Activated T-helper 2 cell treated with anti-CD3 and anti-CD28 coated beads, Interferon-gamma antibody, Interleukin-2, Interleukin-4, amounts not matched to agents 10 μg/mL and 5 μg/mL and 100 μg/mL, durations not matched to agents 14 hours and 24 hours and 36 hours (primary cell): ENCODE data around the gene PAPOLA. TPM values are rescaled to one million over a fixed set of nuclear protein-coding genes. Genes with fewer than 3 reads are reported as not detected.
A peak's percentile ranks its signal among the peaks of the same experiment; 100 is the strongest.
"Not testable (repeated sequence)": the region's sequence is repeated elsewhere in the genome, so short reads cannot be mapped to it uniquely, and the experiment has no call there.

ENCODE experiments used
- DNase-seq: peaks from one replicate; pipeline ENCODE4 v3.0.0; 2021; ENCODE audit warnings: low spot score
- H3K27ac Mint-ChIP-seq: one replicate; pipeline ENCODE4 v1.8.0; 2021; ENCODE audit warnings: mixed read lengths
- H3K27me3 Mint-ChIP-seq: one replicate; pipeline ENCODE4 v1.8.0; 2021; ENCODE audit warnings: low read depth, mixed read lengths
- H3K36me3 Mint-ChIP-seq: one replicate; pipeline ENCODE4 v1.8.0; 2021; ENCODE audit warnings: low read depth, mixed read lengths
- H3K4me1 Mint-ChIP-seq: one replicate; pipeline ENCODE4 v1.8.0; 2021; ENCODE audit warnings: low read depth, mixed read lengths
- H3K4me3 Mint-ChIP-seq: one replicate; pipeline ENCODE4 v1.8.0; 2021; ENCODE audit warnings: low read depth, mild to moderate bottlenecking, moderate library complexity, mixed read lengths
- H3K9me3 Mint-ChIP-seq: one replicate; pipeline ENCODE4 v1.8.0; 2021; ENCODE audit warnings: mixed read lengths
- intact Hi-C: fragments of 100-400 bp; cut with micrococcal nuclease; formaldehyde crosslinking; loops from one replicate; pipeline ENCODE4 v1.15.1; 2023
- total RNA-seq: library from RNA; stranded (reverse); gene quantifications from 2 replicates; pipeline ENCODE4 v1.2.3, GENCODE V29; 2022

Gene PAPOLA
- 211 and 217 TPM in 2 replicates for total RNA-seq

- DNase-seq, result peak; percentile 94
- H3K36me3 Mint-ChIP-seq, result peaks cover 36% of the 10 kb centered on the region
- peak within 1 kb of the TSS; percentile 99 for H3K27ac Mint-ChIP-seq
- peaks cover 5% of the 10 kb centered on the region for H3K27me3 Mint-ChIP-seq
- intact Hi-C loops, result loop anchor here (1.0 to 10.0 kb wide), 2 partner anchors 107 to 139 kb away; partner anchors contain the start of genes AK7, ATG2B and GSKIP
- peaks cover 50% of the 10 kb centered on the region for H3K4me1 Mint-ChIP-seq
- peak within 1 kb of the TSS; percentile 98 for H3K4me3 Mint-ChIP-seq
- no peaks in the 10 kb centered on the region for H3K9me3 Mint-ChIP-seq
These were observed at the start of gene PAPOLA for GRCh38 chr14:96501740-96502620. Gene PAPOLA, plus strand, starts transcription at chr14:96502382. Its CDS starts 211 bp downstream, at chr14:96502593.

- intact Hi-C loops, result no loop called here
- no peak for DNase-seq
- Mint-ChIP-seq H3K4me1 (no peaks in the 10 kb centered on the region), H3K9me3 (no peaks in the 10 kb centered on the region), H3K4me3 (no peak overlapping the region), H3K27me3 (no peaks in the 10 kb centered on the region), H3K27ac (no peak overlapping the region), H3K36me3 (no peaks in the 10 kb centered on the region)
These were observed 49.5 kb upstream of the PAPOLA start for GRCh38 chr14:96452684-96453083.

GRCh38 chr14:96455588-96455987 lies 46.6 kb upstream of the PAPOLA start:
- Mint-ChIP-seq H3K27ac (no peak overlapping the region), H3K27me3 (peaks cover under 1% of the 10 kb centered on the region), H3K4me3 (no peak overlapping the region), H3K4me1 (no peaks in the 10 kb centered on the region), H3K36me3 (no peaks in the 10 kb centered on the region), H3K9me3 (no peaks in the 10 kb centered on the region)
- DNase-seq, result no peak
- intact Hi-C loops, result no loop called here

- Mint-ChIP-seq H3K4me3 (no peak overlapping the region), H3K4me1 (no peaks in the 10 kb centered on the region), H3K27me3 (peaks cover 2% of the 10 kb centered on the region), H3K27ac (no peak overlapping the region), H3K36me3 (no peaks in the 10 kb centered on the region), H3K9me3 (no peaks in the 10 kb centered on the region)
- intact Hi-C loops, result no loop called here
- no peak for DNase-seq
These were observed 42.3 kb upstream of the PAPOLA start for GRCh38 chr14:96459851-96460250.

GRCh38 chr14:96461950-96462798 lies 40.0 kb upstream of the PAPOLA start:
- no peak overlapping the region for H3K4me3 Mint-ChIP-seq
- H3K4me1 Mint-ChIP-seq, result no peaks in the 10 kb centered on the region
- no peaks in the 10 kb centered on the region for H3K36me3 Mint-ChIP-seq
- no peak for DNase-seq
- intact Hi-C loops, result no loop called here
- H3K9me3 Mint-ChIP-seq, result no peaks in the 10 kb centered on the region
- no peak overlapping the region for H3K27ac Mint-ChIP-seq
- peaks cover 2% of the 10 kb centered on the region for H3K27me3 Mint-ChIP-seq

GRCh38 chr14:96464136-96464535 lies 38.0 kb upstream of the PAPOLA start:
- Mint-ChIP-seq H3K9me3 (no peaks in the 10 kb centered on the region), H3K4me1 (no peaks in the 10 kb centered on the region), H3K36me3 (no peaks in the 10 kb centered on the region), H3K27me3 (peaks cover 2% of the 10 kb centered on the region), H3K4me3 (no peak overlapping the region), H3K27ac (no peak overlapping the region)
- intact Hi-C loops, result no loop called here
- DNase-seq, result no peak

- no peaks in the 10 kb centered on the region for H3K4me1 Mint-ChIP-seq
- no peak overlapping the region for H3K27ac Mint-ChIP-seq
- intact Hi-C loops, result no loop called here
- H3K36me3 Mint-ChIP-seq, result no peaks in the 10 kb centered on the region
- H3K9me3 Mint-ChIP-seq, result no peaks in the 10 kb centered on the region
- no peaks in the 10 kb centered on the region for H3K27me3 Mint-ChIP-seq
- no peak overlapping the region for H3K4me3 Mint-ChIP-seq
- DNase-seq, result no peak
These were observed 35.3 kb upstream of the PAPOLA start for GRCh38 chr14:96466918-96467317.

- no peak overlapping the region for H3K4me3 Mint-ChIP-seq
- no peaks in the 10 kb centered on the region for H3K9me3 Mint-ChIP-seq
- no peak overlapping the region for H3K27ac Mint-ChIP-seq
- no peak for DNase-seq
- peaks cover 6% of the 10 kb centered on the region for H3K27me3 Mint-ChIP-seq
- no peaks in the 10 kb centered on the region for H3K36me3 Mint-ChIP-seq
- no peaks in the 10 kb centered on the region for H3K4me1 Mint-ChIP-seq
- intact Hi-C loops, result no loop called here
These were observed 31.9 kb upstream of the PAPOLA start for GRCh38 chr14:96470331-96470730.

- H3K4me1 Mint-ChIP-seq, H3K27ac Mint-ChIP-seq, H3K27me3 Mint-ChIP-seq, intact Hi-C loops, DNase-seq, H3K36me3 Mint-ChIP-seq, H3K4me3 Mint-ChIP-seq, H3K9me3 Mint-ChIP-seq: not testable (repeated sequence)
These were observed 31.2 kb upstream of the PAPOLA start for GRCh38 chr14:96470967-96471366.

- H3K4me3 Mint-ChIP-seq, result no peak overlapping the region
- DNase-seq, result no peak
- intact Hi-C loops, result no loop called here
- H3K27me3 Mint-ChIP-seq, result peaks cover 8% of the 10 kb centered on the region
- H3K9me3 Mint-ChIP-seq, result no peaks in the 10 kb centered on the region
- H3K27ac Mint-ChIP-seq, result no peak overlapping the region
- H3K4me1 Mint-ChIP-seq, result no peaks in the 10 kb centered on the region
- no peaks in the 10 kb centered on the region for H3K36me3 Mint-ChIP-seq
These were observed 24.1 kb upstream of the PAPOLA start for GRCh38 chr14:96478119-96478518.

GRCh38 chr14:96479435-96480146 lies 22.6 kb upstream of the PAPOLA start:
- no peaks in the 10 kb centered on the region for H3K36me3 Mint-ChIP-seq
- no peak for DNase-seq
- no peaks in the 10 kb centered on the region for H3K4me1 Mint-ChIP-seq
- intact Hi-C loops, result no loop called here
- no peaks in the 10 kb centered on the region for H3K9me3 Mint-ChIP-seq
- H3K27ac Mint-ChIP-seq, result no peak overlapping the region
- H3K27me3 Mint-ChIP-seq, result peaks cover 10% of the 10 kb centered on the region
- H3K4me3 Mint-ChIP-seq, result no peak overlapping the region

- Mint-ChIP-seq H3K9me3 (no peaks in the 10 kb centered on the region), H3K27me3 (peaks cover 12% of the 10 kb centered on the region), H3K4me3 (no peak overlapping the region), H3K36me3 (no peaks in the 10 kb centered on the region), H3K27ac (no peak overlapping the region), H3K4me1 (no peaks in the 10 kb centered on the region)
- intact Hi-C loops, result no loop called here
- no peak for DNase-seq
These were observed 20.4 kb upstream of the PAPOLA start for GRCh38 chr14:96481731-96482314.
